ENCODE measurements around the gene NOD2.

The NOD2 gene

GRCh38 chr16:50670476-50670875, 22.9 kb upstream of the NOD2 start:
- no peak for DNase-seq (ENCODE audit: low read depth)

DNA sequence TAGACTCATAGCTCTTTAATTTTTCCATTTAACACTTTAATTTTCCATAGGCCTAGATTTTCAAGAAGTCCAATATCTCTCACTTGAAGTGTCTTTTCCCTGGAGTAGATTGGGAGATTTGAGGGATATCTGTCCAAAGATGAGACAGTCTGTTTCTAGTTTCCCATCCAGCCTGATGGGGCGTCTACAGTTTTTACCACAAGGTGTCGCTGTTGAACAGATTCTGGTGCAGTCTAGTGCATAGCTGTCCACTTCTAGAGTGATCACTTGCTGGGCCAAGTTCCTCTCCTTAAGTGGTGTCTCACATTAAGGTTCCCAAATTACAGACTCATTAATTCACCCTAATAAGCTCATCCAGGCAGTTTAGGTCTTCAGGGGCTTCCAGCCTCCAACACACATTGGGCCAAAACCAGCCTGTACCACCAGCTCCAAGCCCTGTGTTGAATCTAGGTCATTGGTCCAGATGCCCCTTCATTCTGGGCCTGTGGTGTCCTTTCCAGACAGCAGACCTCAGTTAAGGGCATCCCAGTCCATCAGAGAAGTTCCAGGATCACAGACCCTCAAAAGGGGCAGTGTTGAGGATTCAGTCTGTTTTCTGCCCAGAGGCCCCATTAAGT, 21.7 kb upstream of the NOD2 start:
- DNase-seq (ENCODE audit: low read depth): no peak

- DNase-seq (ENCODE audit: low read depth): no peak
These were observed 19.7 kb upstream of the NOD2 start for GRCh38 chr16:50673496-50674275.

DNA sequence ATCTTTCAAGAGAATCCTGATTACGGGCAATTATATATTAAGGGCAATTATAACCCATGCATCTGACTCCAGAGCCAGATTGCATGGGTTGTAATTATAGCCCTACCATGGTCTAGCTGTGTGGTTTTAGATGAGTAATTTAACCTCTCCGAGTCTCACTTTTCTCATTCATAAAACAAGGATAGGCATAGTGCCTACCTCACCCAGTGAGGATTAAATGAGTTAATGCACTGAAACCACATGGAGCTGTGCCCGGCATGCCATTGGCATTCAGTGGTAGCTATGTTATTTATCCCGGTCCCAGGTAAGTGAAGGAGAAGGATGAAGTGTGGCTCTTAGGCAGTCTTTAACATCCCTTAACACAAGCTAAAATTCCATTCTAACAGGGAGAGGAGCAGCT, 18.6 kb upstream of the NOD2 start:
- no peak for DNase-seq (ENCODE audit: low read depth)

DNA sequence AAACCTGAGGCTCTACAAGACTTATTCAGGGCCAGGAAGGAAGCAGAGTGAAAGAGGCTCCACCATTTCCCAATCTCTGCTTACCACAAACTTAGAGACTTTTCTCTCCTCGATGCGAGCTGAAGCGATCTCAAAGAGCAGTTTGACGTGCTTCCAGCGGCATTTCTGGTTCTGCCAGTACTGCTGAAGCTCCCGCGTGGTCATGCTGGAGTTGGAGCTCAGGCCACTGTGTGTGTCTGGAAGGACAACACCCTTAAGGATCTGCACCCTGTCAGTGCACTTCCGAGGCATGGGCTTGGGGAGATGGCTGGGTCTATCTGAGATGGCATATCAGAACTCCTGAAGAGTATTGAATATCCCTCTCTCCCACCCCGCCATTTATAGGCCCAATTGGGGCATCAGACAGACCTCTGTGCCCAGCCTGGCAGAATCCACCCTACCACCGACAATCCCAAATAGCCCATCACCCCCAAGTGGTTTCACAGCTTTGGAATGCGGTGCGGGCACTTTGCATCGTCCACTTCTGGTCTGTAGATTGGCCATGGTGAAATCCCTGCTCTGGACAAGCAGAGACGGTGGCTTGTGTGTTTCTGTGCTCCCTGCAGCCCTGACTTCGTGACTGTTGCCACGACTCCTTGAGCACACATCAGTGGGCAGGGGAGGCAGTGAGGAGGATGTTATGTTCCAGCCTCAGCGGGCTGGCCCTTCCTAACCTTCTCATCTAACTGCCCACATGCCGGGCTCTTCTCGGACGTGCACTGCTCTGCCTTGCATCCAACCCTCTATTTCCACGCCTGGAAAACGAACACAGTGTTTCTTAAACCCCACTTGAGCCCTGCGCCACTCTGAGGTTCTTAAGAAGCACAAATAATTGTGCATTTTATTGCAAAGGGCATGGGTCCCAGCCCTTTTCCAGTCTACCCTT, 17.5 kb upstream of the NOD2 start:
- DNase-seq (ENCODE audit: low read depth): no peak

DNA sequence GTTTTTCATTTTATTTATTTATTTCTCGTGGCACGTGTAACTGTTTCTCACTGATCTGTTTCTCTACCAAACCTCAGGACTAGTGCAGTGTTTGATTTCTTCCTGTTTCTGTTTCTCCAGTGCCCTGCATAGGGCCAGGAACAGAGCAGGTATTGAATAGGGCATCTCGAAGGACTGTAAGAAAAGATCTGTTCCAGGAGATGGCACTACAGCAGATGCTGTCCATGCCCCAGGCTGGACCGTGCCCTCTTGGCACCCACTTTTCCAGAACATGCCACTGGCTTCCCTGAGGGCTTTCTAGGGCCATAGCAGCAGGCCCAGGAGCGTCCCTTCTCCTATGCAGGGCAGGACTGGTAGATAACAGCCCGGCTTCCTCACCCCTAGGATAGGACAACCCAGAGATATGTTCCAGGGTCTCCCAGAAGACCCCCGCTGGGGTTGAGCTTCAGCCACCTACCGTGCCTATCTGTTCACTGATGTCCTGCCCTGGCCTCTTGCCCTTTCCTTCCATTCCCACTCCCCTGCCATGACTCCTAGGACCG, 16.7 kb upstream of the NOD2 start:
- DNase-seq (ENCODE audit: low read depth): no peak

DNA sequence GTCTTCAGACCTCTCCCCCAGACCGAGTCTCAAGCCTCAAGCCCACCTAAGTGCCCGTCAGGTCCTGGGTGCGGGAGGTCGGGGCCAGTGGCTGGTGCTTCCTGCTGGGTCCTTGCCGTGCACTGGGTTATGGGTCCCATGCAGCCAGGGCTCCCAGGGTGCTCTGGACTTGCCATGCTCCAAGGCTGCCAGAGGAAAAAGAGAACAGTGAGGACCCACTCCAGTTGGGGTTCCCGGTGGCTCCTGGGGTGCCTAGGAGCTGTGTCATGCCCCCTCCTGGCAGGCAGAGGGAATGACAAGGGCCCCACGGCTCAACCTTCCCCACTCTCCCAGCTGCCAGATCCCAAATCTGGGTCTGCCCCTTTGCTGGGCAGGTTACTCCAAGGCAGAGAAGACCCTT, 16.1 kb upstream of the NOD2 start:
- no peak for DNase-seq (ENCODE audit: low read depth)

DNA sequence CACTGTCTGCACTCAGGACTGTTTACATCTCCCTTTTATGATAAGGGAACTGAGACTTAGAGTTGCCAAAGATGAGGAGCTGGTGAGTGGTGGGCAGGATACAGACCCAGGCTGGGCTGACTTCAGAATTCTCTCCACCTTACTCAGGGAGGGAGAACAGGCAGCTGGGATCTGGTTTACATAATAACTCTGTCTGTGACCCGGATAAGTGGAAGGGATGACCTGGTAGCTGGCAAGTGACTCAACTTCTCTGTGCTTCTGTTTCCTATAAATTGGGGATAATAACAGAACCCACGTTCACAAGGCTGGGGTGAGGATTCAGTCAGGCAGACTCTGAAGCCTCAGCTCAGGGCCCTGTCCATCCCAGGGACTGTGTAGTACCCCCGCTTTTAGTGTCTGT, 14.9 kb upstream of the NOD2 start:
- DNase-seq (ENCODE audit: low read depth): no peak

DNA sequence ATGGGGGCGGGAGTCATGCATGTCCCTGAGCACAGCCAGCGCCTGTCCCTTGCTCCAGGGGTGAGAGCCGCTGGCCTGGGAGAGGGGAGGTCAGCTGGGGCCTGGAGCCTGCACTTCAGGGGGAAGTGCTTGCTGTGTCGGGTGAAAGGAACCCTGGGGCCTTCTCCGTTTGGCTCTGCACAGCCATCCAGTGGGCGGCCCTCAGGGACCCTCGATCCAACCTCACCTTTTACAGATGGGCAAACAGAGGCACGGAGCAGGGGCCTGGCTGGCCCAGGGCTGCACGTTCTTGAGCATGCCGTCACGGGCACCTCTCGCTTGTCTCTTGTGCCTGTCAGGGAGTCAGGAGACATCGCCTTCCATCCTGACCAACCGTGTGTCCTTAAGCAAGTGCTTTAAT, 14.1 kb upstream of the NOD2 start:
- no peak for DNase-seq (ENCODE audit: low read depth)

GRCh38 chr16:50679676-50680555, 13.5 kb upstream of the NOD2 start:
- no peak for DNase-seq (ENCODE audit: low read depth)

GRCh38 chr16:50680556-50680893, 12.9 kb upstream of the NOD2 start:
- no peak for DNase-seq (ENCODE audit: low read depth)

DNA sequence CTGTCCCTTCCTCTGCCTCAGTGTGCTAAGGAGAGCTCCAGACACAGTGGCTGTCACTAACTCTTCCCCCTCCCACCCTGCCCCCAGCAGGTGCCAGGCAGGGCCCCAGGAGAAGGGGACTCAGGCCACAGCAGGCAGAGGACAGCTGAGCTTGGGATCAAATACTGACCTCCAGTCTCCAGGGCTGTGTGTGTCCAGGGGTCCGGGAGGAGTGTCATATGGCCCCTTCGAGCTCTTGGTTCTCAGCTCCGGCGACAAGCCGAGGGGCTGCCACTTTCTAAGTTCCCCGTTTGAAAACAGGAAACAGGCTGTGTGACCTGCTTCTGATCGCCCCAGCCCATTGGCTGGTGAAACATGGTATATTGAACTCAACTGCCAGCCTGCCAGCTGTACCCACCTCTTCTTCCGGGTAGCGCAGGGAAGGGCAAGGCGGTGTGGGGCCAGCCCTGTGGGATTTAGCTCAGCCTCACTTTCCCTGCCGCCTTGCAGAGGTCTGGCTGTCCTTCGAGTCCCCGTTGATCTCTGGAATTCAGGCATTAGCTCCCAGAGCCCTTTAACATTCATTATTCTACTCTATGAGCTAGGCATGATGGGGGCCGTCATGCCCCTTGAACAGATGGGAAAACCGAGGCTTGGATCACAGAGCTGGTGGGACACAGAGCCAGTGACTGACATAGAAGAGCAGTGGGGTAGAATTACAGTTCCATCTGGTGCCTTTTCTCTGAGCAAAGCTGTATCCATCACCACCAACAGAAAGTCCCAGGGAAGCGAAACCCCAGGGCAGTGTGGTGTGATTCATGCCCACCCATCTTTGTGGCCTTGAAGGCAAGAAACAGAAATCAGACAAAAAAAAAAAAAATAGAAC, 12.2 kb upstream of the NOD2 start, which contains the start of gene SNX20:
TSS of gene SNX20 (minus strand) at position 292 of the 865 bp plus-strand sequence. CDS start 3,786 bp downstream, outside the sequence.
- DNase-seq (ENCODE audit: low read depth): no peak

DNA sequence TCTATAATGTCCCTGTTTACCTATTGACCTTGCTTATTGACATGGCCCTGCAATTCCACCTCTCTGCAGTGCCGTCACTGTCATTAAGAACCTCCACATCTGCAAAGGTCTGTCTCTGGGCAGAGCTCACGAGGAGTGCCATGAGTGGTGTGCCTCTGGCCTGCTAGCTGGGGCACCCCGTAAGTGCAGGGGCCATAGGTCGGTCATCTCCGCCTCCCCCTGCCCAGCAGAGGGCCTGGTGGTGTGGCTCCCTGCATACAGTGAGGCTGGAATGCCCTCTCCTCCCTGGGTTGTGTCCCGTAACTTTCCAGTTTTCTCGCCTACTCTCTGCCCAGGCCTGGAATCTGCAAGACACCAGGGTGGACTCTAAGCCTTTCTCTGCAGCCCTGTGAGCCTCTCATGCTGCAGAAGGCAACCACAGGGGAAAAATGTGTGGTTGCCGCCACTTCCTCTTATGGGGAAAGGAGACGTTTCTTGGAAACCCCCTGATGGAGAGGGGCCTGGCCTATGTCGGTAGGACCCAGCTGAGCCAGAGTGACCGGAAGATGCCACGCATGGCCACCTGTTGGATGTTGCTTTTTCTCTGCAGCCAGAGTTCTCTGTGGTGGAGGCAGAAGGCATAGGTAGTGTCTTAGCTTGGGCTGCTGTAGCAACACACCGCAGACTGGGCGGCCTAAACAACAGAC, 9.6 kb upstream of the NOD2 start:
- no peak for DNase-seq (ENCODE audit: low read depth)

DNA sequence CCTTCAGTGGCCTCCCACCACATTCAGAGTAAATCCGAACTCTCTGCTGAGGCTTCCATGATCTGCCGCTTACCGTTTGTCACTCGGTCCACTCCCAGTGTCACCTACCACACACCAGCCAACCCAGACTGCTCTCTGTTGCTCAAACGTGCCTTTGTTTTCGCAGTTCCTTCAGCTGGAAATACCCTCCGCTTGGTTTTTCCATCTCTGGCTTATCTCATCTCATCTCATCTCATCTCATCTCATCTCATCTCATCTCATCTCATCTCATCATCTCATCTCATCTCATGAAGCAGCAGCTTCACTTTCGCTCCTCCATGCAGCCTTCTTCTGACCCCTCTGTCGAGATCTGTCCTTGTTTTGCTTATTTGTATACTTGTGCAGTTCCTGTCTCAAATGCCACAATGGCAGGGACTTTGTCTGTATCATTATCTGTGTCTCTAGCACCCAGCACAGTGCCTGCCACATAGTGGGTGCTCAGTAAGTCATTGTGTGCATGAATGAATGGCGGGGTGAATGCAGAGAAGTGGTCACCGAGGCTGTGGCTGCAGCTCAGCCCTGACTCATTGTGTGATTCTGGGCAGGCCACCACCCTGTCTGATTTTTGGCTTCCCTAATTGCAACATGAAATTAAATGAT, 8.5 kb upstream of the NOD2 start:
- DNase-seq (ENCODE audit: low read depth): no peak

DNA sequence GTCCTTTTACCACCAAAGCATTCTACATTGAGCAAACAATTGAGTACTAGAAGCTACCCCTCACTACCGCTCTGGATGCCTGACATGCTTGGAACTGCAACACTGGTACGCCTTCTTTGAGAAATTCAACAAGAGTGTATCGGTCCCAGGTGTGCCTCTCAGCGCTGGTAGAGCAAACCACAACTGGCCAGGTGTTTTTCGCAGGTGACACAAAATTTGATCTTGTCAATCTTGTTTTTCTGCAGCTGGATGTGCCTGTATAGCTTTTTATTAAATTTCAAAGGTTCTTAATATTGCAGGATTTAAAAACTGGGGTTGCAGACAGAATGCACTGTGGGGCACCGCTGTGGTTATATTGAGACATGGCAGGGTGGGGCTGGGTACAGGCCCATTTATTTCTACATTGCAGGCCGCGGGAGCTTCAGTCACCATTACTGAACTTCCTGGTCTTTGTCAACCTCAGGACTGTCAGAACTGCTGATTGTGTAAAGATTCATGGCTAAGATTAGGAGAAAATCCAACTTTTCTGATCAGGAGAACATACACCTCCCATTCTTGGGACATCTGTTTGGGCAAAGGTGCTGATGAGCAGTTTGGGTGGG, 7.8 kb upstream of the NOD2 start:
- DNase-seq (ENCODE audit: low read depth): no peak

DNA sequence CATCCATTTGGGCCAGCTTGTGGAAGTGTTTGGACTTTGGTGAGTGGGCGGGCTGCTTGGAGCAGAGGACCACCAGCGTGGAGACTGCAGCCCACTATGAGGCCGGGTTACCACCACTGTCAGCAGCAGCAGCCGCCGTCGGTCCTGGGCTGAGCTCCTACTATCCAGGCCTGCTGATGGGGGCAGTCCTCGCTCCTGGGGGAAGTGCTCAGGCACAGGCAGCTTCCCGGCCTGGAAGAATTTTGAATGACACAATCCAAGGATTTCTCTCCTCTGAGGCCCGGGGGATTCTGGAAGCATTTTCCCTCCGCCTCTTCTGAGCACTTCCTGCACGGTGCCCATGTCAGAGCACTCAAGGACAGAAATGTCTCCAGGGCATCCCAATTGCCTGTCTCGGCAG, 5.3 kb upstream of the NOD2 start:
- no peak for DNase-seq (ENCODE audit: low read depth)

- no peak for DNase-seq (ENCODE audit: low read depth)
These were observed 4.5 kb upstream of the NOD2 start for GRCh38 chr16:50688867-50689266.

- DNase-seq (ENCODE audit: low read depth): no peak
These were observed 3.2 kb upstream of the NOD2 start for GRCh38 chr16:50690177-50690576.

DNA sequence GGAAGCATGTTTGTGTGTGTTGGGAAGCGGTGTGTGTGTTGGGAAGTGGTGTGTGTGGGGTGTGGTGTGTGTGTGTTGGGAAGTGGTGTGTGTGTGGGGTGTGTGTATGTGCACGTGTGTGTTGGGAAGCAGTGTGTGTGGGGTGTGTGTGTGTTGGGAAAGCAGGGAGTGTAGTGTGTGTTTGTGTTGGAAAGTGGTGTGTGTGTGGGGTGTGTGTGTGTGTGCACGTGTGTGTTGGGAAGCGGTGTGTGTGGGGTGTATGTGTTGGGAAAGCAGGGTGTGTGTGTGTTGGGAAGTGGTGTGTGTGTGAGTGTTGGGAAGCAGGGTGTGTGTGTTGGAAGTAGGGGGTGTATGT, 785 bp upstream of the NOD2 start:
- no peak for DNase-seq (ENCODE audit: low read depth)

All from stimulated activated CD8-positive, alpha-beta memory T cell treated with anti-CD3 and anti-CD28 coated beads, Interleukin-7, amount 100 ng/mL, for 24 hours (primary cell).